GM12874 (cell line): Measurements from ENCODE around the gene LSM11.
A peak's percentile ranks its signal among the peaks of the same experiment; 100 is the strongest.

Experiments used
- TF ChIP-seq, protein P1 (sequence below): IDR thresholded peaks from 2 replicates; pipeline ENCODE4 v1.5.1; 2011; ENCODE audit warnings: low read depth, mild to moderate bottlenecking, control low read depth, low read length, moderate library complexity; ENCODE audit not compliant: insufficient read depth

Gene LSM11

DNA sequence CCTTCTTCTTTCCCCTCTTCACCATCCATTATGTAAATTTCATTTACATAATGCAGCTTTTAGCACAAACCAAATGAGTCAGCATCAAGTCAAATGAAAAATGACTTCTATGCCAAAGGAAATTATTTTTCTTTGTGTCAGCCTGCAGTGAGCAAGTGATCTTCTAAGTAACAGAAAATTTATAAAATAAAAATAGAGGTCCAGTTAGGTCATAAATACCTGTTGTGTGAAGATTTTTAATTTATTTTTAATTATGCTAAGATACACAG, 29.0 kb upstream of the LSM11 start:
- TF ChIP-seq, protein P1, sequence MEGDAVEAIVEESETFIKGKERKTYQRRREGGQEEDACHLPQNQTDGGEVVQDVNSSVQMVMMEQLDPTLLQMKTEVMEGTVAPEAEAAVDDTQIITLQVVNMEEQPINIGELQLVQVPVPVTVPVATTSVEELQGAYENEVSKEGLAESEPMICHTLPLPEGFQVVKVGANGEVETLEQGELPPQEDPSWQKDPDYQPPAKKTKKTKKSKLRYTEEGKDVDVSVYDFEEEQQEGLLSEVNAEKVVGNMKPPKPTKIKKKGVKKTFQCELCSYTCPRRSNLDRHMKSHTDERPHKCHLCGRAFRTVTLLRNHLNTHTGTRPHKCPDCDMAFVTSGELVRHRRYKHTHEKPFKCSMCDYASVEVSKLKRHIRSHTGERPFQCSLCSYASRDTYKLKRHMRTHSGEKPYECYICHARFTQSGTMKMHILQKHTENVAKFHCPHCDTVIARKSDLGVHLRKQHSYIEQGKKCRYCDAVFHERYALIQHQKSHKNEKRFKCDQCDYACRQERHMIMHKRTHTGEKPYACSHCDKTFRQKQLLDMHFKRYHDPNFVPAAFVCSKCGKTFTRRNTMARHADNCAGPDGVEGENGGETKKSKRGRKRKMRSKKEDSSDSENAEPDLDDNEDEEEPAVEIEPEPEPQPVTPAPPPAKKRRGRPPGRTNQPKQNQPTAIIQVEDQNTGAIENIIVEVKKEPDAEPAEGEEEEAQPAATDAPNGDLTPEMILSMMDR, result no peak

DNA sequence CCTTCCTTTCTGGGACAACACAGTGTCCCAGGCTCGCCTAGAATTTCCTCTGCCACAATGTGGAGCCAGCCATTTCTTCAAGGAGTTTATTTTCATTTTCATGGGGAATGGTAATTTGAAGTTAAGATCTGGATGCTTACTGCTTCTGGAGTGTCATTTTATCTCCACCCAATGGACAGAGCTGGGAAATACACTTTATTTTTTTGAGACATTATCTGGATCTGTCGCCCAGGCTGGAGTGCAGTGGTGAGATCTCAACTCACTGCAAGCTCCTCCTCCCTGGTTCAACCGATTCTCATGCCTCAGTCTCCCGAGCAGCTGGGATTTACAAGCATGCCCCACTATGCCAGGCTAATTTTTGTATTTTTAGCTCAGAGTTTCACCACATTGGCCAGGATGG, 25.0 kb upstream of the LSM11 start:
- TF ChIP-seq, protein P1, result peak; percentile 54

DNA sequence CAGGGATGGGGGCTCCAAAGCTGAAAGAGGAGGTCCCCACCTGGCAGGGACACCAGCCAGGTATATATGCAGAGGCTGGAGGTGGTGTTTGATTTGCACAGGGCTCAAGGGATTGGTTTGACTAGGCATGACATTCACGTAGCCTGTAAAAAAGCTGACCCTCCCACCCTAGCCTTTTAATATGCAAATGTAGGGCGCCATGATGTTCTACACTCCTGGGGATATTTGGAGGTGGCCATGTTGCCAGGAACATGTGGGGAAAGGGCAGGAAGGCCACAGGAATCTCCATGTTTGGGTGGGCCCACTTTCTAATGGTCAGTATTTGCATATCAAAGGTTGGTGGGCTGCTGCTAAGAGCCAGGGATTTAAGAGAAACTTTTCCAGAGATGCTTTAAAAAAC, 24.3 kb upstream of the LSM11 start:
- TF ChIP-seq, protein P1, result no peak

DNA sequence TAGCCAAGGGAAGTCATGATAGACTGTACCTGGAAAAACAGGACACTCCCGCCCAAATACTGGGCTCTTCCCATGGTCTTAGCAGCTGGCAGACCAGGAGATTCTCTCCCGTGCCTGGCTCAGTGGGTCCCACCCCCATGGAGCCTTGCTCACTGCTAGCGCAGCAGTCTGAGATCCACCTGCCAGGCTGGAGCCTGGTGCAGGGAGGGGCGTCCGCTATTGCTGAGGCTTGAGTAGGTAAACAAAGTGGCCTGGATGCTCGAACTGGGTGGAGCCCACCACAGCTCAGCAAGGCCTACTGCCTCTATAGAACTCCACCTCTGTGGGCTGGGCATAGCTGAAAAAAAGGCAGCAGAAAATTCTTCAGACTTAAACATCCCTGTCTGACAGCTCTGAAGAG, 22.4 kb upstream of the LSM11 start:
- TF ChIP-seq, protein P1, result no peak

DNA sequence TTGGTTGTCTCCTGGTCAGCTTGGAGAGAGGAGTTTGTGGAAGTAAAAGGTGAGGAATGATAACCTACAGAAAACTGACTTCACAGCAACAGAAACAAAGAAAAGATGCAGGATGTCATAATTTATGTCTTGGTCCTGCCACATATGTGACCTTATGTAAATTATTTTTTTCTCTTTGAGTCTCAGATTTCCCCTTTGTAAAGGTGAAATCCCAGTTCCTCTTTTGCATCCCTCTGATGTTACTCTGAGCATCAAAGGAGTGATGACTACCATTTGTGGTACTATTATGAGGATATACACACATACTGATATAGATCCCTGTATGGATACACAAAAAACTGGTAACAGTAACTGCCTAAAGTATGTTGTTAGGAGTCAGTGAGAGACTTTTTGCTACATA, 13.7 kb upstream of the LSM11 start:
- TF ChIP-seq, protein P1, result no peak

DNA sequence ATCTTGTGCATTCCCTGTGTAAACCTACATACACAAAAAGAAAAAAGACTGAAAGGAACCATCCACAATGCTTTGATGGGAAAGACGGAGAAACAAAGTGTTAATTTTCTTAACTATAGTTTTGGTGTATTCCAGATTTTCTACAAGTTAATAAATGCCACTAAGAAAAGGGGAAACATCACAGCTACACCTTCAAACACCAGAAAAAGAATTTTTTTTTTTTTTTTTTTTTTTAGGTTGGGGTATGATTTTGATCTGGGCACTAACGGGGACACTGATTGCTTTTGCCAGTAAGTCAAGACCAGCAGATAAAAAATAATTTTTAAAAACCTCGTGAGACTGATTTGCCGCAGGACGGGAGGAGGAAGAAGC, 12.6 kb upstream of the LSM11 start:
- TF ChIP-seq, protein P1, result no peak

DNA sequence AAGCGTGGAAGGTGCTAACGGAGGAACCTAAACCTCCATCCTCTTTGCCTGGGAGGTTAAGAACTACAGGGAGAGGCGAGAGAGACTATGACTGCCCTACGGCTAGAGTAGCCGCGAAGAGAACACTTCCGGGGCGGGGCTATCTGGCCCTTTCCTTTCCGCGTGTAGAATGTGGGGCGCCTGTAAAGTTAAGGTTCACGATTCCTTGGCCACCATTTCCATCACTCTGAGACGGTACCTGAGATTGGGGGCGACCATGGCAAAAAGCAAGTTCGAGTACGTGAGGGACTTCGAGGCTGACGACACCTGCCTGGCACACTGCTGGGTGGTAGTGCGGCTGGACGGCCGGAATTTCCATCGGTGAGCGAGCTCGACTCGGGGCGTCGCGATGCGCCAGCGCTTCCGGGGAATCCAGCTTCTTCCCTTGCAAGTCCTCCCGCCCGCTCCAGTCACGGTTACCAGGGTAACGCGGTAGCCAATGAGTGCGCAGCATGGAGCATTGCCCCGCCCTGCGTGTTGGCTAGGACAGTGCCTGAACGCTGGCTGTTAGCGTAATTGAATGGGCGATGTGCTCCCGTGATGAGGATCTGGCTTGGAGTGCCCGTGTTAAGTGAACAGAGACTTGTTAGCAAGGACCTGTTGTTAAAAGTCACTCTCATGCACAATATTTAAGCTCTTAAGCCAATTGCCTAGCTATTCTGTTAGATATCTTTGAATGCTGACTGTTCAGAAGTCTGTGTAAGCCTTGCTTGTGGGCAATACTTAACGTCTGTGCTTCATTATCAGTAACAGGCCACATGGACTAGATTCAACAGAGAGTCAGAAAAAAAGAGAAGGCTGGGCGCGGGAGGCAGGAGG, 12.0 kb upstream of the LSM11 start, which contains the start of gene THG1L:
TSS of gene THG1L (plus strand) at position 149 of the 858 bp plus-strand sequence. CDS start at position 170, 21 bp downstream.
- TF ChIP-seq, protein P1, result no peak
